HepG2 (cell line): ENCODE measurements around the gene LRIG1. TPM values are rescaled to one million over a fixed set of nuclear protein-coding genes. Genes with fewer than 3 reads are reported as not detected.

Source experiments
- ARID5B ChIP-seq: IDR thresholded peaks from 2 replicates; pipeline ENCODE4 v1.4.0; 2020; ENCODE audit warnings: mild to moderate bottlenecking, missing genetic modification reagents
- BRD4 ChIP-seq: sonication (generic); formaldehyde crosslinking; IDR thresholded peaks from 2 replicates; pipeline ENCODE4 v1.4.0; 2020; ENCODE audit warnings: missing genetic modification reagents
- CC2D1A ChIP-seq: sonication (generic); formaldehyde crosslinking; IDR thresholded peaks from 2 replicates; pipeline ENCODE4 v1.8.1; 2023; ENCODE audit warnings: mild to moderate bottlenecking, missing genetic modification reagents
- GATA4 ChIP-seq: sonication (generic); IDR thresholded peaks from 2 replicates; pipeline ENCODE4 v1.6.1; 2016; ENCODE audit warnings: antibody characterized with exemption, low read depth, borderline replicate concordance
- HMGA1 ChIP-seq: sonication (generic); formaldehyde crosslinking; conservative IDR thresholded peaks from 2 replicates; pipeline ENCODE4 v1.4.0; 2020; ENCODE audit warnings: missing genetic modification reagents
- HNF4A ChIP-seq: sonication (generic); formaldehyde crosslinking; IDR thresholded peaks from 2 replicates; pipeline ENCODE4 v1.4.0; 2020; ENCODE audit warnings: missing genetic modification reagents
- HNRNPLL ChIP-seq: fragments of 200-400 bp; formaldehyde crosslinking; IDR thresholded peaks from 2 replicates; pipeline ENCODE4 v1.6.1; 2017; ENCODE audit warnings: mild to moderate bottlenecking, low read depth, low read length; ENCODE audit not compliant: poor library complexity, severe bottlenecking
- KDM6A ChIP-seq: IDR thresholded peaks from 2 replicates; pipeline ENCODE4 v1.6.1; 2016; ENCODE audit warnings: low read depth
- KLF11 ChIP-seq: IDR thresholded peaks from 2 replicates; pipeline ENCODE4 v1.6.1; 2016; ENCODE audit warnings: missing compliant biosample characterization
- NR1H2 ChIP-seq: sonication (generic); formaldehyde crosslinking; IDR thresholded peaks from 2 replicates; pipeline ENCODE4 v1.8.1; 2022; ENCODE audit warnings: low read depth, missing genetic modification reagents, borderline replicate concordance
- PAX8 ChIP-seq: sonication (generic); formaldehyde crosslinking; IDR thresholded peaks from 2 replicates; pipeline ENCODE4 v1.8.0; 2022; ENCODE audit warnings: mild to moderate bottlenecking, missing genetic modification reagents, borderline replicate concordance
- PTBP1 ChIP-seq: fragments of 200-400 bp; formaldehyde crosslinking; IDR thresholded peaks from 2 replicates; pipeline ENCODE4 v1.6.1; 2018; ENCODE audit warnings: low read length, low read depth; ENCODE audit not compliant: poor library complexity, severe bottlenecking
- RFX3 ChIP-seq: IDR thresholded peaks from 2 replicates; pipeline ENCODE4 v1.6.1; 2016; ENCODE audit warnings: missing biosample characterization, missing genetic modification reagents
- SALL1 ChIP-seq: sonication (generic); formaldehyde crosslinking; IDR thresholded peaks from 2 replicates; pipeline ENCODE4 v1.8.0; 2022; ENCODE audit warnings: mild to moderate bottlenecking, missing genetic modification reagents
- SAP130 ChIP-seq: IDR thresholded peaks from 2 replicates; pipeline ENCODE4 v1.6.1; 2016; ENCODE audit warnings: low read depth
- SIN3B ChIP-seq: fragments of 150-350 bp; IDR thresholded peaks from 2 replicates; pipeline ENCODE4 v1.6.1; 2014; ENCODE audit warnings: low read length
- SMAD3 ChIP-seq: sonication (generic); formaldehyde crosslinking; IDR thresholded peaks from 2 replicates; pipeline ENCODE4 v1.4.0; 2020; ENCODE audit warnings: missing genetic modification reagents
- SOX5 ChIP-seq: IDR thresholded peaks from 2 replicates; pipeline ENCODE4 v1.6.1; 2016; ENCODE audit warnings: borderline replicate concordance
- TBX2 ChIP-seq: sonication (generic); formaldehyde crosslinking; IDR thresholded peaks from 2 replicates; pipeline ENCODE4 v1.5.0; 2020; ENCODE audit warnings: missing genetic modification reagents, mild to moderate bottlenecking, borderline replicate concordance
- TGIF2 ChIP-seq: IDR thresholded peaks from 2 replicates; pipeline ENCODE4 v1.6.1; 2016; ENCODE audit warnings: control low read depth, missing compliant biosample characterization
- TMF1 ChIP-seq: sonication (generic); formaldehyde crosslinking; IDR thresholded peaks from 2 replicates; pipeline ENCODE4 v1.8.1; 2022; ENCODE audit warnings: low read depth, missing genetic modification reagents
- TOE1 ChIP-seq: sonication (generic); formaldehyde crosslinking; IDR thresholded peaks from 2 replicates; pipeline ENCODE4 v1.4.0; 2020; ENCODE audit warnings: mild to moderate bottlenecking, missing genetic modification reagents
- TRAFD1 ChIP-seq: sonication (generic); formaldehyde crosslinking; IDR thresholded peaks from 2 replicates; pipeline ENCODE4 v1.5.1; 2020; ENCODE audit warnings: missing genetic modification reagents, mild to moderate bottlenecking, borderline replicate concordance
- ZMYM4 ChIP-seq: sonication (generic); formaldehyde crosslinking; IDR thresholded peaks from 2 replicates; pipeline ENCODE4 v1.8.1; 2023; ENCODE audit warnings: mild to moderate bottlenecking, missing genetic modification reagents
- ZNF207 ChIP-seq: fragments of 450-650 bp; IDR thresholded peaks from 2 replicates; pipeline ENCODE4 v1.6.1; 2016; ENCODE audit warnings: antibody characterized with exemption, borderline replicate concordance
- ZNF3 ChIP-seq: IDR thresholded peaks from 2 replicates; pipeline ENCODE4 v1.7.0; 2017; ENCODE audit warnings: inconsistent platforms
- ZNF550 ChIP-seq: sonication (generic); formaldehyde crosslinking; IDR thresholded peaks from 2 replicates; pipeline ENCODE4 v1.4.0; 2020; ENCODE audit warnings: mild to moderate bottlenecking, missing genetic modification reagents, borderline replicate concordance
- ZNF839 ChIP-seq: sonication (generic); formaldehyde crosslinking; IDR thresholded peaks from 2 replicates; pipeline ENCODE4 v1.4.0; 2020; ENCODE audit warnings: missing genetic modification reagents, mild to moderate bottlenecking, borderline replicate concordance
- polyA plus RNA-seq, 8 experiments: library from polyadenylated mRNA; depleted of rRNA in 3 of 8; stranded (reverse) in 7 of 8; unstranded in 1 of 8; fragments of >200 nt; fragmentation: Illumina TruSeq in 4 of 8; extraction: Trizol in 4 of 8; gene quantifications; 2 replicates each; pipeline versions ENCODE4 v1.2.1 to v1.2.3, GENCODE V29; 2011 to 2016; ENCODE audit warnings: low read depth in 4 of 8, missing spikeins in 1 of 8, mixed read lengths in 1 of 8; ENCODE audit not compliant: insufficient read depth in 1 of 8
- total RNA-seq, 5 experiments: library from RNA; depleted of rRNA; stranded (reverse); fragments of >200 nt; fragmentation: Illumina TruSeq; extraction: Trizol; gene quantifications; 2 replicates each; pipeline ENCODE4 v1.2.3, GENCODE V29; 2016; ENCODE audit warnings: low read depth in 1 of 5

Gene LRIG1
- total and polyA plus RNA-seq, 2 of the 13 experiments (the other 11 are each of a cell fraction or from before 2014, with no cell fraction given), result 17.8 to 24.8 TPM

GRCh38 chr3:66344391-66344811 is 156.4 kb downstream of the LRIG1 start (continued):
- TF ChIP-seq ZMYM4 (CRISPR knock-in tag) (peak; percentile 50; the same call in 1 of the 2 replicates), HNRNPLL (no peak), ARID5B (CRISPR knock-in tag) (peak; percentile 36; the same call in 1 of the 2 replicates), BRD4 (CRISPR knock-in tag) (no peak), PAX8 (CRISPR knock-in tag) (no peak), TRAFD1 (no peak), TGIF2 (CRISPR knock-in tag) (no peak), HMGA1 (no peak), TBX2 (CRISPR knock-in tag) (peak; percentile 72; the same call in 1 of the 2 replicates), SMAD3 (CRISPR knock-in tag) (no peak), CC2D1A (no peak), PTBP1 (no peak), HNF4A (CRISPR knock-in tag) (peak; percentile 75), SAP130 (no peak), ZNF839 (CRISPR knock-in tag) (no peak), TMF1 (CRISPR knock-in tag) (no peak), ZNF207 (no peak), SOX5 (CRISPR knock-in tag) (peak; percentile 81; the same call in 1 of the 2 replicates), TOE1 (no peak), SALL1 (CRISPR knock-in tag) (no peak), KDM6A (no peak), SIN3B (no peak), ZNF550 (CRISPR knock-in tag) (no peak), GATA4 (no peak), ZNF3 (CRISPR knock-in tag) (no peak), RFX3 (CRISPR knock-in tag) (no peak), NR1H2 (CRISPR knock-in tag) (no peak), KLF11 (CRISPR knock-in tag) (no peak)
